ENCODE measurements around the gene BIN2. TPM values are rescaled to one million over a fixed set of nuclear protein-coding genes. Genes with fewer than 3 reads are reported as not detected.
"Not testable (repeated sequence)": the region's sequence is repeated elsewhere in the genome, so short reads cannot be mapped to it uniquely, and the experiment has no call there.

Gene BIN2
- total RNA-seq, 1 experiment from 2014 or later, result not detected

DNA sequence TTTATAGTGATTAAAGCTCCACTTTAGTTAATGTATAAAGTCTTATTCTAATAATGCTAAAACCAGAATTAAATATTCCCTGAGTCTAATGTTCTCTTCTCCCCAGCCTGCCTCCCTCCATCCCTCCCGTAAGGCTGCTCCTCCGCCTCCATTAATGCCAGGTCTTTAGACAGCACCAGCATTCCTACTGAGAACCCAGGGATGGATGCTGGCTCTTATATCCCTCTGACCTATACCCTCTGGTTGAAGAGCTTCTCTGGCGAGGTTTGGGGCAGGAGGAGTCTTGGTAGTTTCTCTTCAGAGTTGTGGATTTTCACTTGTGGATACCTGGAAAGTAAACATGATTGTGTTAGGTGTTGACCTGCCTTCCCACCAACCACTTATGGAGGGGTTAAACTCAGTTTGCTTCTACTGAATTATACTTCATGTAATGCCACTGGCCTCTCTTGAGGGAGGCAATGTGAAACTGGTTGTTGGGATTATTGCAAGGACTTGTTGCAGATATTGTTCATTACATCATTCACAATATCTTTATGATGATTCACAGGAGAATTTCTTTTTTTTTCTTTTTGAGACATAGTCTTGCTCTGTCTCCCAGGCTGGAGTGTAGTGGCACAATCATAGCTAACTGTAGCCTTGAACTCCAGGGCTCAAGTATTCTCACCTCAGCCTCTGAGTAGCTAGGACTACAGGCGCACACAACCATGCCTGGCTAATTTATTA, 42.6 kb downstream of the BIN2 start:
- in situ Hi-C loops (cut with HindIII; ENCODE audit: low pct_unique_long_range_greater_than_20kb, low sequenced_read_pairs), result no loop called here
- DNase-seq (ENCODE audit: low read depth, low spot score), result no peak

DNA sequence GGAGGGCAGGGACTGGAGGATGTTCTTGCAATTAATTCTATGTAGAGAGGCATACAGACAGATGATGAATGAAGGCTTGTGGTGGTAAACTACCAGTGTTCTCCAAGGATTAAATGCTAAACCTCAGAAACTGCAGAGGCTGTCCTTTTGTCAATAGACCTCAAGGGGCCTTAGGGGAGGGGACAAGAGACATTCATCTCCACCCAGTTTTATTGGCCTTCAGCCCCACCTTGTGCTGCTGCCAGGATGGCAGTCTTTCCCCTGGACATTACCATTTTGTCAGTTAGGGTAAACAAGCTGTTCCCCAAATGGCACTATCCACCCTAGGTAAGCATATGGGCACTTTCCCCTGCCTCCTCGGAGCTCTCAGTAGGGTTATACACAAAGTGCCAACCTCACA, 48.9 kb downstream of the BIN2 start:
- in situ Hi-C loops (cut with HindIII; ENCODE audit: low pct_unique_long_range_greater_than_20kb, low sequenced_read_pairs), result no loop called here
- no peak for DNase-seq (ENCODE audit: low read depth, low spot score)

DNA sequence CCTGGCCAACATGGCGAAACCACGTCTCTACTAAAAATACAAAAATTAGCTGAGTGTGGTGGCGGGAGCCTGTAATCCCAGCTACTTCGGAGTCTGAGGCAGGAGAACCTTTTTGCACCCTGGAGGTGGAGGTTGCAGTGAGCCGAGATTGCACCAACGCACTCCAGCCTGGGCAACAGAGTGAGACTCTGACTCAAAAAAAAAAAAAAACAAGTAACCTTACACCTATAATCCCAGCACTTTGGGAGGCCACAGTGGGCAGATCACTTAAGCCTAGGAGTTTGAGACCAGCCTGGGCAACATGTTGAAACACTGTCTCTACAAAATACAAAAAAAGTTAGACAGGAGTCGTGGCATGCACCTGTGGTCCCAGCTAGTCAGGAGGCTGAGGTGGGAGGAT, 51.2 kb downstream of the BIN2 start:
- in situ Hi-C loops (cut with HindIII; ENCODE audit: low pct_unique_long_range_greater_than_20kb, low sequenced_read_pairs); DNase-seq (ENCODE audit: low read depth, low spot score): not testable (repeated sequence)

DNA sequence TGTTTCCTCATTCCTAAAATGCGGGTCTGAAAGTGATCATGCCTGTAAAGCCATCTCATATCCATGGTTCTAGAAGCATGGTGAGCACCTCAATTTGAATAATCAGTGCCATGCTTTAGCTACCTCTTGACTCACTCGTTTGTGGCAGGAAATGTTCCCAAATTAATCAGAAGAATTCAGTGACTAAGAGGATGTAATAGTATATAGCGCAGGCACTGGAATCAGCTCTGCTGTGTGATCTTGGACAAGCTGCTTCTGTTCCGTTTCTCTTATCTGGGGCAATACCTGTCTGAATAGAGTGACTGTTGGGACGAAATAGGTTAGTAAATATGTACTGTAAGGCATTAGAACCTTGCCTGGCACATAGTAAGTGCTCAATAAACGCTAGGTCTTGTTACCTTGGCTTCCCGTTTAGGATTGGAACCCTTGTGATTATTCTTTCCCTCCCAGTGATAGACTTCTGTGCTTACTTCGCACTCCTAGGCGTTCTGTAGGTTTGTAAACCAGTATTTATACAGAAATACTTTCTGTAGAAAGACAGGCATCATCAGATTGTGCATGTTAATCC, 52.9 kb downstream of the BIN2 start:
- no peak for DNase-seq (ENCODE audit: low read depth, low spot score)
- in situ Hi-C loops (cut with HindIII; ENCODE audit: low pct_unique_long_range_greater_than_20kb, low sequenced_read_pairs), result no loop called here

DNA sequence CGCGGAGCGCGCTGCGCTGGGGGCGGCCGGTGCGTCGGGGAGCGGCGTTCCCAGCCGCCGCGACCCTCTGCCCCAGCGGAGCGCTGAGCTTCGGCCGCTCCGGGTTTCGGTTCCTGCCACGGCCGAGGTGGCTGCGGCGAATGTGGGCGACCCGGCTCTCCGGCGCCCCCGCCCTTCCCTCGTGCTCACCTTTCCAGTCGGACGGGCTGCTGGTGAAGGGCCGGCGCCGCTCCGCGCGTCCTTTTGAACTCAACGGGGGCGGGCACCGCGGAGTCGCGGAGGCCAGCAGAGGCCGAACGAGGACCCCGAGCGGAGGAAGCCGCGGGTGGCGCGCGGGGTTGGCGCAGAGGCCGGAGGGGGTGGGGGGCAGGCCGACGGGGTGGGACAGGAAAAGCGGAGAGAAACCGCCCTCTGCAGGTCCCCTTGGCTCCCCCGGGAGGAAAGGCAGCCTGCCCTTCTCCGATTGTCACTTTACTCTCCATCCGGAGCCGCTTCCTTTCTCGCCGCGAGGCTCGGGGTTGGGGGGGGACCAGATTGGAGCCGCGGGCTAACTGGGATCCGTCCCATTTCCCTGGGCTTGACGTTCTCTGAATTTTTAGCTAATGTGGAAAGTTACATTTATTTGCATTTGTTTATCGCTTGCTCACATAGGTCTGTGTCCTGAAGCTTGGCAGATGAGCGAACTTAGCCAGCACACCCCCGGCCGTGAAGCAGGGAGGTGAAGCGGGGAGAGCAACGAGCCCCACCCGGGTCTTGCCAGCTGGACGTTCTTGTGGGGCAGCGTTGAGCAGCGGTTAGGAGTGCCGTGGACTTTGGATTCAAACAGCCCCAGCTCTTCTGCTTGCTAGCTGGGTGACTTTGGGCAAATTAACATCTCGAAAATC, 53.7 kb downstream of the BIN2 start, which contains the start of gene SMAGP:
SMAGP (minus strand) TSS at position 349 of the 884 bp plus-strand sequence. CDS start 1,137 bp downstream, outside the sequence.
- in situ Hi-C loops (cut with HindIII; ENCODE audit: low pct_unique_long_range_greater_than_20kb, low sequenced_read_pairs), result no loop called here
- DNase-seq (ENCODE audit: low read depth, low spot score), result no peak

GRCh38 chr12:51269174-51270066, 54.6 kb downstream of the BIN2 start:
- in situ Hi-C loops (cut with HindIII; ENCODE audit: low pct_unique_long_range_greater_than_20kb, low sequenced_read_pairs), result no loop called here
- DNase-seq (ENCODE audit: low read depth, low spot score), result peak; percentile 38

- DNase-seq (ENCODE audit: low read depth, low spot score), result no peak
- in situ Hi-C loops (cut with HindIII; ENCODE audit: low pct_unique_long_range_greater_than_20kb, low sequenced_read_pairs), result no loop called here
These were observed 59.0 kb downstream of the BIN2 start for GRCh38 chr12:51265024-51265423.

DNA sequence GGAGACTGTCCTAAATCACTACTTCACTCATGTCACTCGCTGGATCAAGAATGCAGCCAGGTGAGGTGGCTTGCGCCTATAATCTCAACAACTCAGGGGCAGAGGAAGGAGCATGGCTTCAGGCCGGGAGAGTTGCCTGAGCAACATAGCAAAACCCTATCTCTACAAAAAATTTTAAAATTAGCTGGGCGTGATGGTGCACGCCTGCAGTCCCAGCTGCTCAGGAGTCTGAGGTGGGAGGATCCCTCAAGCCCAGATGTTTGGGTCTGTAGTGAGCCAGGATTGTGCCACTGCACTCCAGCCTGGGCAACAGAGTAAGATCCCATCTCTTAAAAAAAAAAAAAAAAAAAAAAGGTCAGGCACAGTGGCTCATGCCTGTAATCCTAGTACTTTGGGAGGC, 59.7 kb downstream of the BIN2 start:
- in situ Hi-C loops (cut with HindIII; ENCODE audit: low pct_unique_long_range_greater_than_20kb, low sequenced_read_pairs), result no loop called here
- no peak for DNase-seq (ENCODE audit: low read depth, low spot score)

- in situ Hi-C loops (cut with HindIII; ENCODE audit: low pct_unique_long_range_greater_than_20kb, low sequenced_read_pairs), result no loop called here
- no peak for DNase-seq (ENCODE audit: low read depth, low spot score)
These were observed 60.6 kb downstream of the BIN2 start for GRCh38 chr12:51263341-51263740.

DNA sequence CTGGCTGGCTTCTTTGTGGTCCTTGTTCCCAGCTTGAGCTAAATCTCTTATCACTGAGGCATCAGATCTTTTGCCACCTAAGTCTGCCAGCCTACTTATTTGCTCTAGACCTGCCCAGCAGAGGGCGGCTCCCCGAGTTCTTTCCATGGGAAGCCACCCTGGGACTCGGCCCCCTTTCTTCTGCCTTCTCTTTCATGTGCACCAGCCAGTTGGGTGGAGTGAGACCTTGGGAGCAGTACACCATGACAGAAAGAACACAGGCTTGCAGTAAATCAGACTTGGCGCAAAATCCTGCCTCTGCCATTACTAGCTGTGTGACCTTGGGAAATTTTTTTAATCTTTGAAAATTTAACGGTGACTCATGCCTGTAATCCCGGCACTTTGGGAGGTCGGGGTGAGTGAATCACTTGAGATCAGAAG, 61.2 kb downstream of the BIN2 start:
- in situ Hi-C loops (cut with HindIII; ENCODE audit: low pct_unique_long_range_greater_than_20kb, low sequenced_read_pairs), result no loop called here
- peak; percentile 76 for DNase-seq (ENCODE audit: low read depth, low spot score)

DNA sequence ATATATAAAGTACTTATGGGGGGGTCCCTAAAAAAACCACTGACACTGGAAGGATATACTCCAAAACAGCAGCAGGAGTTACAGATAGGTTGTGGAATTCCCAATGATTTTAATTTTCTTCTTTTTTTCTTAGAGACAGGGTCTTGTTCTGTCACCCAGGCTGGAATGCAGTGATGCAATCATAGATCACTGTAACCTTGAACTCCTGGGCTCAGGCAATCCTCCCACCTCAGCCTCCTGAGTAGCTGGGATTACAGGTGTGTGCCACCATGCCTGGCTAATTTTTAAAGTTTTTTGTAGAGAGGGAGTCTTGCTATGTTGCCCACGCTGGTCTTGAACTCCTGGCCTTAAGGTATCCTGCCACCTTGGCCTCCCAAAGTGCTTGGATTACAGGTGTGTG, 64.4 kb downstream of the BIN2 start:
- DNase-seq (ENCODE audit: low read depth, low spot score); in situ Hi-C loops (cut with HindIII; ENCODE audit: low pct_unique_long_range_greater_than_20kb, low sequenced_read_pairs): not testable (repeated sequence)

DNA sequence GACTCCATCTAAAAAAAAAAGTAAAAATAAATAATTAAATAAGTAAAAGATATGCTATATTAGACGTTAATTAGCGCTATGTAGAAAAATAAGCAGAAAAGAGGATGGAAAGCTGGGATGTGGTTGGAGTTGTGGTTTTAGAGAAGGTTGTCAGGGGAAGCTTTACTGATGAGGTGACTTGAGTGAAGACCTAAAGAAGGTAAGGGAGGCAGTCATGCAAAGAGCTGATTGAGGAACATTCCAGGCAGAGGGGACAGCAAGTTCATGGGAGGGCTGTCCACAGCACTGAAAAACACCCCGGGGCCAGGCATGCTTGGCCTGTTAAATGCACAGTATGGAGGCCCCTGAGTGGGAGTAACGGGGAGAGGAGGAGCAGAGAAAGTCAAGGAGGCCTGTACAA, 69.4 kb downstream of the BIN2 start:
- in situ Hi-C loops (cut with HindIII; ENCODE audit: low pct_unique_long_range_greater_than_20kb, low sequenced_read_pairs), result no loop called here
- DNase-seq (ENCODE audit: low read depth, low spot score), result no peak

DNA sequence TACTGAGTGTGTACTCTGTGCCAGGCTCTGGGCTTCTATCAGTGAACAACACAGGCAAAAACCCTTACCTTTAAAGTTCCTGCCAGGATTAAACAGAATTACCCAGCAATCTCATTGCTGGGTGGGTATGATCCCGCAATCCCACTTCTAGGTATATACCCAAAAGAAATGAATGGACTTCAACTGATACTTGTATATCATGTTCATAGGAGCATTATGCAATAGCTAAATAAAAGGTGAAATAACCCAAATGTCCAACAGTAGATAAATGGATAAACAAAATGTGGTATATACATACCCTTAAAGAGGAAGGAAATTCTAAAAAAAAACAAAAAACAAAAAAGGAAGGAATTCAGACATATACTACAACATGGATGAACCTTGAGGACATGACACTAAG, 70.7 kb downstream of the BIN2 start:
- no peak for DNase-seq (ENCODE audit: low read depth, low spot score)
- in situ Hi-C loops (cut with HindIII; ENCODE audit: low pct_unique_long_range_greater_than_20kb, low sequenced_read_pairs), result no loop called here

DNA sequence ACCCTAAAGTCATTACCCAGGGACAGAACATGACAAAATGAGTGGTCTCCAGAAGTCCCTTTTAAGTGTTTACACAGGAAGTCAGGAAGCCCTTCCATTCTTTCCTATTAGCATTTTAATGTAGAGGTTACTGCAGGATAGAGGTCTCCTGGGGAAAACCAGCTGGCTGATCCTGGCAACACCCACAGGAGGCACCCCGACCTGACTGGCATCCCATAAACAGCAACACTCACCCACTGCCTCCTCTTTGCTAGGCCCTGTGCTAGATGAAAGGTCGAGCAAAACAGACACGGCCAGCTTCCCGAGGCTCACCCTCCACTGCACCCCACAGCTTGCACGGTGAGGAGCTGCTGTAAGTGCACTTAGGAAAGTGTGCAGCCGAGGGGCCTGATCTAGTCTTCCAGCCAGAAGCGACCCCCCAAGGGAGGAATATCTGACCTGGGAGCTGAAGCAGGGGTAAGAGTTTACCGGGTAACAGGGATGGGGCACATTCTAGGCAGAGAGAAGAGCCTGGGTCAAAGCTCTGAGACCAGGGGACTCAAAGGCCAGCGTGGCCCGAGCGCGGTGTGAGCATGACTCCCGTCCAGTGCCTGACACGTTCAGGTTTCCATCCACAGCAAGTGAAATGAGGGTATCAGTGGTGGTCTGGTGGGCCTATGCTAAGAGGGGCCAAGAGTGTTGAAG, 76.3 kb downstream of the BIN2 start:
- no peak for DNase-seq (ENCODE audit: low read depth, low spot score)
- in situ Hi-C loops (cut with HindIII; ENCODE audit: low pct_unique_long_range_greater_than_20kb, low sequenced_read_pairs), result no loop called here

DNA sequence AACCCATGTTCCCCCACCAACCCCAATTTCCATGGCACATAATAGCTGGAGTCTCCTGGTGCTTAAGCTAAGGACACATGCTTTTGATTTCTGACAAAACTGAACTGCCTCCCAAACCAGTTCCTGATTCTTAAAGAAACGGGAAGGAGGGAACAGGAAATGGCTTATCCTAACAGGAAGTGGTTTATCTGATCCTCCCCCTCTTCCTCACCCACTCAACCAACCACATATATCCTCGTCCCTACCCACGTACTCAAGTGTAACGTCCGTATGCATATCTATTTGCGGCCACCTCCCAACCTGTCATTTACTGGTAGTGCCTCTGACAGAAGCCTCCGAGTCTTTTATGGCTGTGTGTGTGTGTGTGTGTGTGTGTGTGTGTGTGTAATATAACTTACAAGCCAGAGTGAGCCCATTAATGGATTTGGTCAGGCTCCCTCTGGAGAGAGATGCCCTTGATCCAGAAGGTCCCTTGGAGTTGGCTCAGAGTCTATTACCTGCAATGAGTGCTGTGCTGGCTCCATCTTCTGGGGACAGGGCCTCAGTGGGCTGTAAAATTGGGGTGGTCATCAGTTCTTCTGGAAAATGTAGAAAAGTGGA, 77.6 kb downstream of the BIN2 start:
- DNase-seq (ENCODE audit: low read depth, low spot score), result peak; percentile 40
- in situ Hi-C loops (cut with HindIII; ENCODE audit: low pct_unique_long_range_greater_than_20kb, low sequenced_read_pairs), result no loop called here

DNA sequence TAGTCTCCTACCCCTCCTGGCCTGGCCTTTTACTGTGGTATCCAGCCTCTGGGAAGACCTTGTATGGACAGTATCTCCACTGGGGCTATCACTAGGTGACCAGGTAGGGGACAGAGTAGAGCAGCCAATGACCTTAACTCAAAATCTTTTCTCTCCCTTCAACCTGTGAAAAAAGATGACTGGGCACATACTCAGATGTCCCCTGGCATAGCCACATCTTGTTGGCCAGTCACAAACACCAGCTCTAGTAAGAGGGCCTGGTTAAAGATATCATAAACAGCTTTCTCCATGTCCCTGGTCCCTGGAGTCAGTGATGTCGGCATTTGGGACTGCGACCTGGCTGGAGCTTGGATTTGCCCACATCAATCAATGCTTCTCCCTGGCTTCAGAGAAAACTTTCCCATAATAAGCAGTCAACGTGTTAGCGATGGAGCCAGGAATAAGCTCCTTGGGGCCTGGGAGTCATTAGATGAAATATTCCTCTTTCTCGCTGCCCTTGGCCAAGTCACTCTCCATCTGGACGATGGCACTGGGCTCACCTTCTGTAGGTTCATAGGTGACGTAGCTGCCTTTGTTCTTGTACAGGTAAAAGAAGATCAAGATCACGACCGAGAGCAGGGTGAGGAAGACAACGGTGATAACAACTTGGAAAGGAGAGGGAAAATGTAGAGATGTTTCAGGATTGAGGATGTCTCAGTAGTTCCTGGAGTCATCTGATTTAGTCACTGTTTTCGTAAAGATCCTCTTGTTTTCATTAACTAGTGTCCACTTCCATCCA, 78.3 kb downstream of the BIN2 start:
- in situ Hi-C loops (cut with HindIII; ENCODE audit: low pct_unique_long_range_greater_than_20kb, low sequenced_read_pairs), result no loop called here
- no peak for DNase-seq (ENCODE audit: low read depth, low spot score)
